Measurements from ENCODE around the gene POLR3K.

The POLR3K gene

DNA sequence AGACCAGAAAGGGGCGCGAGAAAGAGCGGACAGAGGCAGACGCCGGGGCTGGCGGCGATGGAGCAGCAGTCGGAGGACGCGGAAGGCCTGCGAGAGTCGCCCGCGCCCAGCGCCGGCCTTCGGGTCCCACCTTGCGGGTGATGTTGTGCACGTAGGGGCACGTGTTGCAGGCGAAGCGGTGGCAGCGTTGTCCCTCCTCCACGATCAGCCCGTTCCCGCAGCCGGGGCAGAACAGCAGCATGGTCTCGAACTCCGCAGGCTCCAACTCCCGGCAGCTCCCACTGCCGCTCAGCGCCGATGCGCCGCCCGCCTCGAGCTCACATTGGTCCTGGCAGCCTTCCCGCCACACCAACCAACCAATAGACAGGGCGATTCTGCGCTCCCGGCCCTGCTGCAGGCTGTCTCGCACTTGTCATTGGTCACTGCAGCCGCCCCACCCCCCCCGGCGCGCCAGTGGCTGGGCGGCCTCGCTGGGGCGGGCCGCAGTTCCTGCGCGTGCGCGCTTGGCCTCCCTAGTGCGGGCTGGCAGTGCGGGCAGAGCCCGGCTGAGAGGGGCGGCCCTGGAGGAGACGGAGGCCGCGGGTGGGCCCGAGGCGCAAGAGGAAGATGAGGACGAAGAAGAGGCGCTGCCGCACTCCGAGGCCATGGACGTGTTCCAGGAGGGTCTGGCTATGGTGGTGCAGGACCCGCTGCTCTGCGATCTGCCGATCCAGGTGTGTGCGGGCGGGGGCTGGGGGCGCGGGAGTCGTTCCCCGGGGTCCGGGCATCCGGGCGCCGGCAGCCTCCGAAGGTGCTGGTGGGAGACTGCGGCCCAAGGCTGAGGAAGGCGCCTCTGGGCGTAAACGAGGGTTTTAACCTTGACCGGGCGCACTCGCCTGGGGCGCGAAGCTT lies at the start of gene POLR3K, which contains the start of gene SNRNP25:
Gene POLR3K, minus strand, starts transcription at position 263 of the 891 bp plus-strand sequence. Its CDS starts 22 bp downstream, at position 241.
Gene SNRNP25, plus strand, starts transcription at position 483 of the 891 bp plus-strand sequence. Its CDS starts 189 bp downstream, at position 672.
- H3K27me3 Mint-ChIP-seq = no peaks in the 10 kb centered on the region
- peak within 1 kb of the TSS; percentile 99 for H3K4me3 Mint-ChIP-seq
- DNase-seq = peak; percentile 95
- H3K27ac Mint-ChIP-seq = peak within 1 kb of the TSS; percentile 98
- H3K9me3 Mint-ChIP-seq = no peaks in the 10 kb centered on the region
- peaks cover 86% of the 10 kb centered on the region for H3K36me3 Mint-ChIP-seq (ENCODE audit: low read depth)
- peaks cover 32% of the 10 kb centered on the region for H3K4me1 Mint-ChIP-seq (ENCODE audit: low read depth)

DNA sequence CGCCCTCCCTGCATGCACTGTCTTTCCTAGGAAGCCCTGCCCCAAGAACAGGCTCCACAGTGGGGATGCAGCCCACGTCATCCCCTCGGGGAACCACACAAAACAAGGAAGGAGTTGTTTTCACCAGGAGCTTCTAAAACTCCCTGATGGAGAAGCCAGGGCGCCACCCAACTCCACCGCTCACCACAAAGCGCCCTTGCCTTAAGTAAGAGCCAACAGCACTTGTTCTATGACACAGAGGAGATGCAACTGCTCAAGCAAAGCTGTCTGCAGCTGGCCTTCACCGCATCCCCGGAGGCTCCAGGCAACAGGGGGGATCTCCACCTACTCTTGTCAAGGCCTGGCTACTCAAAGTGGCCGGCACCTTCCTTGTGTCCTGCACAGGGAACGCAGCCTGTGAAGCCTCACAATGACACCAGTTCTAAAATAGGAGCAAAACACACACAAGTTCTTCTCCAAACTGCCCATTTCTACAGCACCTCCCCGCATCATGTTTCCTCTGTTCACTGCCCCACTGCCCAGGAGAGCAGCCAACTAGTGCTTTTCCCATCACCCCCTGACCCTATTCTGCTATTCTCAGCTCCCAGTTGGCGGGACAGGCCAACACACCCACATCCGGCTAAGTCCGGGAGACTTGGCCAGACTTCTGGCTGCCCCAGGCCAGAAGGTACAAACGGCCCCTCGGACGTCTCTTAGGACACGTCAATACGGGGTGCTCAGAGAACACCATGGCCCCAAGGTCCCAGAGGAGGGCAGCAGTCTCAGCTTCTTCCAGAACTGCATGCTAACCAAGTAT lies 48.9 kb upstream of the POLR3K start:
- no peak for DNase-seq
- Mint-ChIP-seq H3K27me3 (no peaks in the 10 kb centered on the region), H3K4me3 (no peak overlapping the region), H3K36me3 (ENCODE audit: low read depth) (peaks cover 83% of the 10 kb centered on the region), H3K27ac (no peak overlapping the region), H3K9me3 (no peaks in the 10 kb centered on the region), H3K4me1 (ENCODE audit: low read depth) (peaks cover 3% of the 10 kb centered on the region)

DNA sequence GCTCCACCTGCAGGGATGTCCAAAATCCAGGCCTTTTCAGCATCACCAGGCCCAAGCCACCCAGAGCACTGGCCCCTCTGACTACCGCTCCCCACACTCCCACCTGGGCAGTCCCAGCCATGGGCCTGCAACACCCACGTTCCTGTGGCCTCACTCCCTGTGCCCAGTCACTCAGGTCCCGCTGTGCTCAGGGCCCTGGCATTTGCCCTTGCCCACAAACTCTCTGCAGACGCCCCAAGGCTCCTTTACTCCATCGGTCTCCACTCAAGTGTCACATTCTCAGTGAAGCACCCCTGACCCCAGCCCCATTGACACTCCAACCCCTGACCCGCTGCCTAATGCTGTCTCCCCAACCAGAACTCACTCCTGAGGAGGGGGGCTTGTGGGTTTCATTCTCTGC lies 48.2 kb upstream of the POLR3K start:
- DNase-seq = no peak
- Mint-ChIP-seq H3K9me3 (no peaks in the 10 kb centered on the region), H3K4me1 (ENCODE audit: low read depth) (peaks cover 3% of the 10 kb centered on the region), H3K27me3 (no peaks in the 10 kb centered on the region), H3K36me3 (ENCODE audit: low read depth) (peaks cover 82% of the 10 kb centered on the region), H3K27ac (no peak overlapping the region), H3K4me3 (no peak overlapping the region)

GRCh38 chr16:100989-101388 lies 47.6 kb upstream of the POLR3K start:
- no peaks in the 10 kb centered on the region for H3K9me3 Mint-ChIP-seq
- peaks cover 3% of the 10 kb centered on the region for H3K4me1 Mint-ChIP-seq (ENCODE audit: low read depth)
- DNase-seq = no peak
- H3K36me3 Mint-ChIP-seq (ENCODE audit: low read depth) = peaks cover 82% of the 10 kb centered on the region
- H3K27ac Mint-ChIP-seq = no peak overlapping the region
- H3K27me3 Mint-ChIP-seq = no peaks in the 10 kb centered on the region
- H3K4me3 Mint-ChIP-seq = no peak overlapping the region

DNA sequence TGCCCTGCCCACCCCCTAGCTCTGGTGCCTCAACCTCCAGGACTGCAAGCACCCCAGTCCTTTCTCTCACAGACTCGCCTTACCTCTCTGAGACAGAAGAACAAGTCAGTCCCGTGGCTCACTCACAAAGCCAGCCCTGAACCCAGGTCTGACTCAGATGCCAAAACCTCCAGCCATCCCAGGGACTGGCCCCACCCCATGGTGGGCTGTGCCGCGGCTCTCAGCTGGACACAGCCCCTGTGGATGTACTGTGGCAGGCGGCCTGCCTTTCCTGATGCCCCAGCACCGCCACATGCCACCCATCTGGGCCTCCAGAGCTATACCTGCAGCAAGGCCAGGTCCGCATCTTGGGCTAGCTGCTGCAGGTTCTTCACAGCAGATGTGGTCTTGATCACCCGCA lies 44.4 kb upstream of the POLR3K start:
- H3K4me3 Mint-ChIP-seq = no peak overlapping the region
- H3K36me3 Mint-ChIP-seq (ENCODE audit: low read depth) = peaks cover 74% of the 10 kb centered on the region

GRCh38 chr16:96935-97381 lies 43.5 kb upstream of the POLR3K start:
- no peaks in the 10 kb centered on the region for H3K27me3 Mint-ChIP-seq
- peak; percentile 92 for DNase-seq
- no peaks in the 10 kb centered on the region for H3K9me3 Mint-ChIP-seq
- H3K27ac Mint-ChIP-seq = no peak overlapping the region
- peaks cover 74% of the 10 kb centered on the region for H3K36me3 Mint-ChIP-seq (ENCODE audit: low read depth)
- H3K4me1 Mint-ChIP-seq (ENCODE audit: low read depth) = peaks cover 3% of the 10 kb centered on the region
- H3K4me3 Mint-ChIP-seq = no peak overlapping the region

More for the DNA sequence above, 44.4 kb upstream of the POLR3K start:
- Mint-ChIP-seq H3K9me3 (no peaks in the 10 kb centered on the region), H3K4me1 (ENCODE audit: low read depth) (peaks cover 3% of the 10 kb centered on the region), H3K27me3 (no peaks in the 10 kb centered on the region), H3K27ac (peak overlapping the region; percentile 12)
- DNase-seq = no peak

DNA sequence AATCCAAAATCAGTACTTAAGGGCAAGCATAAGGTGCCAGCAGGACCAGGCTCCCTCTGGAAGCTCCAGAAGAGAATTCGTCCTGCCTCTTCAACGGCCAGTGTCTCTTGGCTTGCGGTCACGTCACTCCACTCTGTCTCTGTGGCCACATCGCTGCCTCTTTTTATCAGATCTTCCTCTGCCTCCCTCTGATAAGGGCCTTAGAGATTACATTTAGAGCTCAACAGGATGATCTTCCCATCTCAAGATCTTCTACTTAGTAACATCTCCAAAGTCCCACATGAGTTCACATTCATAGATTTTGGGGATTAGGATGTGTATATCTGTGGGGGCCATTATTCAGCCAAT lies 41.5 kb upstream of the POLR3K start:
- Mint-ChIP-seq H3K4me3 (no peak overlapping the region), H3K27ac (no peak overlapping the region), H3K36me3 (ENCODE audit: low read depth) (peaks cover 70% of the 10 kb centered on the region), H3K4me1 (ENCODE audit: low read depth) (peaks cover 3% of the 10 kb centered on the region), H3K9me3 (no peaks in the 10 kb centered on the region), H3K27me3 (no peaks in the 10 kb centered on the region)
- no peak for DNase-seq

DNA sequence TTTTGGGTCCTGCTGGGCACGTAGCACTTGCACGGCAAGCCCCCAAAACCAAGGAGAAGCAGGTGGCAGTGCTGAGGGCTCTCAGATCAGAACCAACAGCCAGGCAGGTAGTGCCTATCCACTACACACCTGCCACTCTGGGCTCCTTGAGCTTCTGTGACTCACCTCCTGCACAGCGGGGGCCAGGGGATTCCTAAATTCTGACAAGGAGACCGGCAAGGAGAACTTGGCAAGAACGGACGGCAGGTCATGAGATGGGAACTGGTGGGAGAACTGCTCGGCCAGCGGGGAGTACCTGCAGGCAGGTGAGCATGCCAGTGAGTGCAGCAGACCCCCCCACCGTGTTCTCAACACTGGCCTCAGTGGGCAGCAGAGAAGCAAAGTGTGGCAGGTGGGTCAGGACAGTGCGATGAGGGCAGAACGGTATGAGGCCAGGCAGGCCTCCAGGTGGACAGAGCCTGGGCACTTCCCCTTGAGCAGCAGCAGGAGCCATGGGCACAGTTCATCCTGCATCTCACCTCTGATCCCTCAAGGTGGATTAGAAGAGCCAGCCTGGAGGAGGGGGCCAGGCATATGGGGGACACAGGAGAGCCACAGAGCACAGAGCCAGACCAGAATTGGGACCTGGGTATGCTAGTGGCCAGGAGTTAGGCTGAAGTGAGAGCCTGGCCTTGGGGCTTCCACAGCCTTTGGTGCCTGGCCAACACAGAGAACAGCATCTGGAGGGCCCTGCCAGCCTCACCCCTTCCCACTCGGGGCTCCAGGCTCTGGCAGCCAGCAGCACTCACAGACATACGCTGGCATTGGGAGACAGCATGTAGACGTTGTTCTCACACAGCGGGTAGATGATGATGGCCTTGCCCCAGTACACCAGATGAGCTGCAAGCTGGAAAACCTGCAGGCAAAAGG lies 39.3 kb upstream of the POLR3K start:
- no peak for DNase-seq
- Mint-ChIP-seq H3K9me3 (no peaks in the 10 kb centered on the region), H3K27me3 (no peaks in the 10 kb centered on the region), H3K27ac (no peak overlapping the region), H3K4me3 (no peak overlapping the region), H3K36me3 (ENCODE audit: low read depth) (peaks cover 71% of the 10 kb centered on the region), H3K4me1 (ENCODE audit: low read depth) (peaks cover 3% of the 10 kb centered on the region)

- no peak overlapping the region for H3K4me3 Mint-ChIP-seq
- peak overlapping the region; percentile 34 for H3K27ac Mint-ChIP-seq
- H3K9me3 Mint-ChIP-seq = no peaks in the 10 kb centered on the region
Measured at GRCh38 chr16:91484-91883, 38.1 kb upstream of the POLR3K start.

GRCh38 chr16:89391-90302 lies 36.2 kb upstream of the POLR3K start:
- Mint-ChIP-seq H3K27ac (no peak overlapping the region), H3K36me3 (ENCODE audit: low read depth) (peaks cover 81% of the 10 kb centered on the region), H3K27me3 (no peaks in the 10 kb centered on the region), H3K4me1 (ENCODE audit: low read depth) (peaks cover 17% of the 10 kb centered on the region), H3K9me3 (no peaks in the 10 kb centered on the region), H3K4me3 (no peak overlapping the region)
- no peak for DNase-seq

More at GRCh38 chr16:91484-91883, 38.1 kb upstream of the POLR3K start:
- peaks cover 73% of the 10 kb centered on the region for H3K36me3 Mint-ChIP-seq (ENCODE audit: low read depth)
- H3K27me3 Mint-ChIP-seq = no peaks in the 10 kb centered on the region
- no peaks in the 10 kb centered on the region for H3K4me1 Mint-ChIP-seq (ENCODE audit: low read depth)
- DNase-seq = no peak

GRCh38 chr16:88613-89012 lies 35.2 kb upstream of the POLR3K start:
- Mint-ChIP-seq H3K9me3 (no peaks in the 10 kb centered on the region), H3K36me3 (ENCODE audit: low read depth) (peaks cover 83% of the 10 kb centered on the region)

GRCh38 chr16:86483-86952 lies 33.1 kb upstream of the POLR3K start:
- Mint-ChIP-seq H3K36me3 (ENCODE audit: low read depth) (peaks cover 75% of the 10 kb centered on the region), H3K9me3 (no peaks in the 10 kb centered on the region), H3K27ac (peak overlapping the region; percentile 73), H3K27me3 (no peaks in the 10 kb centered on the region), H3K4me3 (no peak overlapping the region), H3K4me1 (ENCODE audit: low read depth) (peaks cover 38% of the 10 kb centered on the region)
- DNase-seq = no peak

More at GRCh38 chr16:88613-89012, 35.2 kb upstream of the POLR3K start:
- DNase-seq = no peak
- Mint-ChIP-seq H3K27me3 (no peaks in the 10 kb centered on the region), H3K27ac (no peak overlapping the region), H3K4me1 (ENCODE audit: low read depth) (peaks cover 27% of the 10 kb centered on the region), H3K4me3 (no peak overlapping the region)

- Mint-ChIP-seq H3K4me1 (ENCODE audit: low read depth) (peaks cover 39% of the 10 kb centered on the region), H3K36me3 (ENCODE audit: low read depth) (peaks cover 78% of the 10 kb centered on the region), H3K9me3 (no peaks in the 10 kb centered on the region)
Measured at GRCh38 chr16:85865-86264, 32.5 kb upstream of the POLR3K start.

More at GRCh38 chr16:85865-86264, 32.5 kb upstream of the POLR3K start:
- H3K27me3 Mint-ChIP-seq = no peaks in the 10 kb centered on the region
- H3K27ac Mint-ChIP-seq = peak overlapping the region; percentile 73
- no peak for DNase-seq
- H3K4me3 Mint-ChIP-seq = no peak overlapping the region

All from activated T-cell treated with anti-CD3 and anti-CD28 coated beads, Interleukin-2, amount 50 U/mL, for 24 hours (primary cell).